Epithelial cell of proximal tubule (primary cell): Measurements from ENCODE around the gene SOCS3. TPM values are rescaled to one million over a fixed set of nuclear protein-coding genes. Genes with fewer than 3 reads are reported as not detected.

Experiments
- DNase-seq: peaks from one replicate; pipeline ENCODE4 v3.0.0-alpha.2; 2011; ENCODE audit warnings: low read depth
- H3K4me3 ChIP-seq: 2 replicates; pipeline ENCODE4 v1.5.1; 2011; ENCODE audit warnings: low read depth, mild to moderate bottlenecking, low read length
- total RNA-seq: library from RNA; depleted of rRNA; stranded (reverse); fragments of >200 nt; gene quantifications from 2 replicates; pipeline ENCODE4 v1.2.3, GENCODE V29; 2015
- TF ChIP-seq, protein P1 (sequence below): conservative IDR thresholded peaks from 2 replicates; pipeline ENCODE4 v1.5.1; 2012; ENCODE audit warnings: low read depth, mild to moderate bottlenecking, low read length

The SOCS3 gene
- total RNA-seq, 1 donor from 2014 or later: 42.8 TPM

GRCh38 chr17:78398390-78398789 is 38.5 kb upstream of the SOCS3 start:
- H3K4me3 ChIP-seq: no peak overlapping the region
- TF ChIP-seq, protein P1, sequence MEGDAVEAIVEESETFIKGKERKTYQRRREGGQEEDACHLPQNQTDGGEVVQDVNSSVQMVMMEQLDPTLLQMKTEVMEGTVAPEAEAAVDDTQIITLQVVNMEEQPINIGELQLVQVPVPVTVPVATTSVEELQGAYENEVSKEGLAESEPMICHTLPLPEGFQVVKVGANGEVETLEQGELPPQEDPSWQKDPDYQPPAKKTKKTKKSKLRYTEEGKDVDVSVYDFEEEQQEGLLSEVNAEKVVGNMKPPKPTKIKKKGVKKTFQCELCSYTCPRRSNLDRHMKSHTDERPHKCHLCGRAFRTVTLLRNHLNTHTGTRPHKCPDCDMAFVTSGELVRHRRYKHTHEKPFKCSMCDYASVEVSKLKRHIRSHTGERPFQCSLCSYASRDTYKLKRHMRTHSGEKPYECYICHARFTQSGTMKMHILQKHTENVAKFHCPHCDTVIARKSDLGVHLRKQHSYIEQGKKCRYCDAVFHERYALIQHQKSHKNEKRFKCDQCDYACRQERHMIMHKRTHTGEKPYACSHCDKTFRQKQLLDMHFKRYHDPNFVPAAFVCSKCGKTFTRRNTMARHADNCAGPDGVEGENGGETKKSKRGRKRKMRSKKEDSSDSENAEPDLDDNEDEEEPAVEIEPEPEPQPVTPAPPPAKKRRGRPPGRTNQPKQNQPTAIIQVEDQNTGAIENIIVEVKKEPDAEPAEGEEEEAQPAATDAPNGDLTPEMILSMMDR: no peak
- DNase-seq: no peak

DNA sequence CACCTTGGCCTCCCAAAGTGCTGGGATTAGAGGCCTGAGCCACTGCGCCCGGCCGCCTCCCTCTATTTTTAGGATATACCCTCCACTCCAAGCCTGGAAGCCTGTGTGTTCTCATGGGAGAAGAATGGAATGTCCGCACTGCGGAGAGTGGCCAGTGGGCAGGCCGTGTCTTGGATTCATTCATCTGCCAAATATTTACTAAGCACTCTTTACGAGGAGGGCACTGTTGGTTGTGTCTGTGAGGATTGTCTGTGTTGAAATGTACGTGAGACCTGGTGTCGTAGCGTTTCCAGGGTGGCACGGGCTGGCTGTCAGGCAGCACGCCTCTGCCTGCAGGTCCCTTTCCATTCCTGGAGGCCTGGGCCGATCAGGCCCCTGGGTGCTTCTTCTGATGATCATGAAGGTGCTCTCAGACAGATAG is 37.8 kb upstream of the SOCS3 start:
- TF ChIP-seq, protein P1: no peak
- no peak for DNase-seq
- no peak overlapping the region for H3K4me3 ChIP-seq

DNA sequence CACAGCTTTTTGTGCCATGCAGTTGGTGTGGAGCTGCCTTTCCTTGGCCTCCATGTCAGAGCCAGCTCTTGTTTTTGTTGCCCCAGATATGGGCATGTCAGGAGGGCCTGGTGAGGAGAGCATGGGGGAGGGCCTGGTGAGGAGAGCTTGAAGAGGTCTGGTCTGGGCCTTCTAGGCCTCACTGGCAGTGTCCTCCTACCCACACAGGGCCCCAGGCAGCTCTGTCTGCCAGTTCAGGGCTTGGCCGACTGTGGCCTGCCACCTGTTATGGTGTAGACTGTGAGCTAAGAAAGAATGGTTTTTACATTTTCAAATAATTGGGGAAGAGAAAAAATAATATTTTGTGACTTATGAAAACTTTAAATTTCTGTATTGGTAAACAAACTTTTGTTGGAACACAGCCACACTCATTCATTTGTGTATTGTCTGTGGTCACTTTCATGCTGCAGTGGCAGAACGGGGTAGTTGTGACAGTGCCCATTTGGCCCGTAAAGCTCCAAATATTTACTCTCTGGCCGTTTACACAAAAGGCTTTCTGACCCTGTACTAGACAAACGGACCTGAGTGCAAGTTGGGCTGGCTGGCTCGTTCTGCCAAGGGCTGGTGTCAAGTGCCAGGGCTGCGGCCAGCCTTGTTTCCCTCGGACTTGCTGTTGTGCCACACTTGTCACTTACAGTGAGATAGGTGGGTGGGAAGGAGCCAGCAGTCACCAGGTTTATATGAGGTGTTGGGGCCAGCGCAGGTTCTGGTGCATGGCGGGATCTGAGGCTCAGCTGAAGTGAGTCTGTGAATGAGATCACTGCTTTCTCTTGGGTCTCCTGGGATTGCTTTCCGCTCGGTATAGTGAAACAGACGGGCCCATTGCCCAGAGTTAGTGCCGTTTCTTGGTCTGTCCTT is 36.8 kb upstream of the SOCS3 start:
- DNase-seq: no peak
- TF ChIP-seq, protein P1: no peak
- H3K4me3 ChIP-seq: no peak overlapping the region

DNA sequence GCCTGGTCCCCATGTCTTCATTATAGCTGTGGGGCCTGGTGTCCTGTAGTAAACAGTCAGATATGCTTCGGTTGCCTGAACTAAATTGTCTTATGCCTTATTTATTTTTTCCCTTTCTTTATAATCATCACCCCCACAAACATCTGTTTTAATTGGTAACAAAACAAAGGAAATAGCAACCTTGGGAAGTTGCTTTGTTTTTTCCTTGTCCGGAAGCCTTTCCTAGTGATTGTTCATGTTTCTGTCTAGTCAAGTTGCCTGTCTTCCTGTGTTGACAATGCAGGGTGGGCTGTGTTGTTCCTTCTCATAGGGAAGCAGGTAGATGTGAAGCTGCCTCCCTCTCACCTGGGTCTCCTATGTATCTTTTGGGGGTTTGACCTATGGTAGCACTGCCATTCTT is 35.3 kb upstream of the SOCS3 start:
- DNase-seq: no peak
- TF ChIP-seq, protein P1: no peak
- H3K4me3 ChIP-seq: no peak overlapping the region

DNA sequence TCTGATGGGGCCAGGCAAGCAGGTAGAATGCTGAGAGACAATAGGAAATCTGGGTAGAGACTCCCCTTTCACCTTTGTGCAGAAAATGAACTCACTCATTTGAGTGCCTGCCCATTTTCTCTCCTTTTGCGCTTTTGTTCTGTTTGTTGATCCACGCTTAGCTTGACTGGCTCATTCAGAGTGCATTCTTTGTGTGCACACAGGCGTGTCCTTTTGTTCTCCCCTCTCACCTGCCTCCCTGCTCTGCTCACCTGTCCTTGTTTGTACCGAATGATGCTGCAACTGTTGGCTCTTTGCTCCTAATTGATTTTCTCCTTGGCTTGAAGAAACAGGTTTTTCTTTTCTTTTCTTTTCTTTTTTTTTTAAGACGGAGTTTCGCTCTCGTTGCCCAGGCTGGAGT is 34.3 kb upstream of the SOCS3 start:
- TF ChIP-seq, protein P1: no peak
- DNase-seq: no peak
- no peak overlapping the region for H3K4me3 ChIP-seq

GRCh38 chr17:78393575-78393974 is 33.7 kb upstream of the SOCS3 start:
- no peak for DNase-seq
- TF ChIP-seq, protein P1: no peak
- no peak overlapping the region for H3K4me3 ChIP-seq

DNA sequence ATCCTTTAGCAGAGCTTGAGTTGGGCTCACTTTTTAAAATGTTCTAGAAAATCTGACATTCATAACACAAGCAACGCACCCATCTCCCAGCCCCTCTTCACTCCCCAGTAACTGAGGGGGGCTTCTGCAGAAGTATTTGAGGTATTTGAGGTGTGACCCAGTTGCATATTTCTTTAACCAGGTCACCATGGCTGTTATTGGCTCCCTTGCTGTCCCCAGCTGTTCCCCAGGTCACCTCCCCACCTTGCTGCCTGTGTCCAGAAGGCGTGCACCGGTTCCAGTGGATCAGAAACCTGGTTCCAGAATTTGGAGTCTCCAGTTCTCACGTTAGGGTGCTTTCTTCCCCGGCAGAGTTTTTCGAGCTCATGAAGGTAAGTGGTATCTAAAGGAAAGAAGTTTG is 32.4 kb upstream of the SOCS3 start:
- no peak for DNase-seq
- no peak overlapping the region for H3K4me3 ChIP-seq
- TF ChIP-seq, protein P1: no peak
